GM18858 (cell line): Measurements from ENCODE around the gene AUH.

ENCODE experiments used
- ATAC-seq: cut with Tn5 transposase; IDR thresholded peaks from one replicate; pipeline ENCODE4 v1.9.1; 2021; ENCODE audit not compliant: unreplicated experiment

AUH gene

GRCh38 chr9:91193087-91193657 lies 168.5 kb downstream of the AUH start:
- ATAC-seq, result no peak

GRCh38 chr9:91192381-91193086 lies 169.2 kb downstream of the AUH start:
- ATAC-seq, result no peak

- ATAC-seq, result no peak
These were observed 170.0 kb downstream of the AUH start for GRCh38 chr9:91191411-91192380.

- ATAC-seq, result no peak
These were observed 171.7 kb downstream of the AUH start for GRCh38 chr9:91190062-91190461.

- ATAC-seq, result no peak
These were observed 172.8 kb downstream of the AUH start for GRCh38 chr9:91188719-91189590.

- no peak for ATAC-seq
These were observed 173.8 kb downstream of the AUH start for GRCh38 chr9:91187965-91188344.

GRCh38 chr9:91187311-91187964 lies 174.3 kb downstream of the AUH start:
- ATAC-seq, result no peak

- ATAC-seq, result no peak
These were observed 175.0 kb downstream of the AUH start for GRCh38 chr9:91186632-91187108.

- no peak for ATAC-seq
These were observed 176.4 kb downstream of the AUH start for GRCh38 chr9:91185193-91185886.

- ATAC-seq, result no peak
These were observed 179.1 kb downstream of the AUH start for GRCh38 chr9:91182429-91183225.

GRCh38 chr9:91181541-91181940 lies 180.2 kb downstream of the AUH start:
- ATAC-seq, result no peak

- ATAC-seq, result no peak
These were observed 180.8 kb downstream of the AUH start for GRCh38 chr9:91180930-91181268.

GRCh38 chr9:91180240-91180929 lies 181.3 kb downstream of the AUH start:
- no peak for ATAC-seq

GRCh38 chr9:91179237-91180138 lies 182.2 kb downstream of the AUH start:
- ATAC-seq, result no peak

- ATAC-seq, result no peak
These were observed 183.2 kb downstream of the AUH start for GRCh38 chr9:91178281-91179236.

- no peak for ATAC-seq
These were observed 183.9 kb downstream of the AUH start for GRCh38 chr9:91177661-91178280.
